ENCODE data around the gene TPRX2. TPM values are rescaled to one million over a fixed set of nuclear protein-coding genes. Genes with fewer than 3 reads are reported as not detected.

Gene TPRX2
- total and polyA plus RNA-seq, 2 of the 8 experiments (the other 6 are each of a cell fraction or from before 2014, with no cell fraction given): not detected

DNA sequence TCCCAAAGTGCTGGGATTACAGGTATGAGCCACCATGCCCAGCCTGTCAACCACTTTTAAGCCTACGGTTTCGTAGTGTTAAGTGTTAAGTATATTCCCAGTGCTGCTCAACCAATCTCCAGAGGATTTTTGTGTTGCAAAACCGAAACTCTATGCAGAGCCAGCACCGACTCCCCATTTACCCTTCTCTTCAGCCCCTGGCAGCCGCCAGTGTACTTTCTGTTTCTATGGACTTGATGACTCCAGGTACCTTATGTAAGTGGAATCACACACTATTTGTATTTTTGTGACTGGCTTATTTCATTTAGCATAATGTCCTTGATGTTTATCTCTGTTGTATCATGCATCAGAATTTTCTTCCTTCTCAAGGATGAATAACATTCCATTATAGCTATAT, 26.0 kb downstream of the TPRX2 start:
- no peaks in the 10 kb centered on the region for H4K20me1 ChIP-seq (replicated peaks in 1 of 2; ENCODE audit: control insufficient read depth in 1 of 2, insufficient read depth in 2 of 2, low read length in 2 of 2)
- DNase-seq (ENCODE audit: low read depth in 1 of 2, low spot score in 2 of 2): no peak
- no peak overlapping the region for H3K56ac ChIP-seq (replicated peaks; ENCODE audit: insufficient read length, low read depth, low read length)
- H2AK5ac ChIP-seq (ENCODE audit: low read depth, low read length): no peak overlapping the region
- ChIA-PET CTCF (ENCODE audit: partially characterized antibody) (no interaction called here), POLR2A (ENCODE audit: partially characterized antibody) (no interaction called here)
- no peak overlapping the region for H3K18ac ChIP-seq (ENCODE audit: extremely low read depth, low read length)
- no peak overlapping the region for H3K23ac ChIP-seq (ENCODE audit: insufficient read length)
- H3K79me2 ChIP-seq (ENCODE audit: control insufficient read depth in 1 of 2, insufficient read depth in 2 of 2, low read length in 2 of 2): no peaks in the 10 kb centered on the region
- no peaks in the 10 kb centered on the region for H3K36me3 ChIP-seq (ENCODE audit: control insufficient read depth in 2 of 4, insufficient read depth in 4 of 4, low read length in 3 of 4)
- no peaks in the 10 kb centered on the region for H3K23me2 ChIP-seq (ENCODE audit: low read depth, low read length)
- no peak overlapping the region for H2BK12ac ChIP-seq (ENCODE audit: low read depth, low read length)
- no peak overlapping the region for H4K5ac ChIP-seq (ENCODE audit: insufficient read length, low read depth, low read length)
- H3K9ac ChIP-seq (replicated peaks in 1 of 4; ENCODE audit: extremely low read depth in 1 of 4, low read depth in 3 of 4, low read length in 3 of 4): no peak overlapping the region
- H4K8ac ChIP-seq (ENCODE audit: extremely low read depth, insufficient read depth, low read length): no peak overlapping the region
- no peak overlapping the region for H3K4me3 ChIP-seq (ENCODE audit: extremely low read depth in 1 of 4, insufficient read depth in 2 of 4, low read depth in 3 of 4, low read length in 4 of 4)
- no peak overlapping the region for H2BK120ac ChIP-seq (replicated peaks; ENCODE audit: low read depth, low read length)
- H4K91ac ChIP-seq (replicated peaks; ENCODE audit: insufficient read length, low read length): no peak overlapping the region
- no peak overlapping the region for H2BK15ac ChIP-seq (ENCODE audit: low read length)
- no peak overlapping the region for H2BK20ac ChIP-seq (ENCODE audit: low read length)
- H3K79me1 ChIP-seq (ENCODE audit: low read depth, low read length): no peaks in the 10 kb centered on the region
- H3K4me1 ChIP-seq (replicated peaks in 1 of 4; ENCODE audit: control insufficient read depth in 3 of 4, insufficient read depth in 4 of 4, low read length in 3 of 4): no peaks in the 10 kb centered on the region
- H2BK5ac ChIP-seq (ENCODE audit: low read depth, low read length): no peak overlapping the region
- H3K4me2 ChIP-seq (ENCODE audit: insufficient read depth in 1 of 2, low read depth in 2 of 2, low read length in 2 of 2): no peak overlapping the region
- H2AFZ ChIP-seq (ENCODE audit: low read length): no peak overlapping the region
- no peak for FAIRE-seq
- H3K27ac ChIP-seq (ENCODE audit: low read depth, low read length): no peak overlapping the region
- H3K14ac ChIP-seq (ENCODE audit: insufficient read length): no peak overlapping the region
- 95% methylated on average over 5 of the region's 5 CpGs; no CpG with 5 or more reads in 1 of the 2 experiments for WGBS, 2 experiments (ENCODE audit: extremely low coverage in 1 of 2, insufficient coverage in 1 of 2, insufficient read length in 1 of 2, insufficient replicate concordance in 2 of 2, low coverage in 1 of 2, low lambda C conversion rate in 2 of 2, missing lambda C conversion rate in 1 of 2)
- no peaks in the 10 kb centered on the region for H3K27me3 ChIP-seq (replicated peaks in 1 of 4; ENCODE audit: control insufficient read depth in 3 of 4, extremely low read depth in 1 of 4, insufficient read depth in 3 of 4, low read length in 3 of 4)
- H3K4ac ChIP-seq (replicated peaks; ENCODE audit: insufficient read length, low read depth, low read length): no peak overlapping the region
- no peaks in the 10 kb centered on the region for H3K9me3 ChIP-seq (ENCODE audit: insufficient read depth in 2 of 2, low read depth in 1 of 2, low read length in 1 of 2)
- TF ChIP-seq BCL11A (IDR thresholded peaks at IDR 0.05; ENCODE audit: low read depth in 2 of 2, low read length in 2 of 2) (no peak), SUZ12 (IDR thresholded peaks at IDR 0.05; ENCODE audit: low read length) (no peak), RXRA (IDR thresholded peaks at IDR 0.05; ENCODE audit: insufficient read depth, low read depth, low read length) (no peak), SP2 (IDR thresholded peaks at IDR 0.05; ENCODE audit: low read length) (no peak), JUND (IDR thresholded peaks at IDR 0.05; ENCODE audit: low read length) (no peak), KDM4A (IDR thresholded peaks at IDR 0.05; ENCODE audit: low read depth, low read length, severe bottlenecking) (no peak), TCF12 (IDR thresholded peaks at IDR 0.05; ENCODE audit: low read depth, low read length) (no peak), SAP30 (IDR thresholded peaks at IDR 0.05; ENCODE audit: insufficient read depth, insufficient replicate concordance, low read length) (no peak), KDM5A (IDR thresholded peaks at IDR 0.05; ENCODE audit: low read length) (no peak), TBP (IDR thresholded peaks at IDR 0.05; ENCODE audit: low read depth, low read length) (no peak), KDM1A (IDR thresholded peaks at IDR 0.05; ENCODE audit: borderline replicate concordance, low read length) (no peak), CBX8 (IDR thresholded peaks at IDR 0.05; ENCODE audit: borderline replicate concordance, low read depth, low read length) (no peak), SIX5 (IDR thresholded peaks at IDR 0.05; ENCODE audit: low read depth, low read length) (no peak), CEBPB (IDR thresholded peaks at IDR 0.05; ENCODE audit: low read depth, low read length) (no peak)
- TF ChIP-seq, protein P1, sequence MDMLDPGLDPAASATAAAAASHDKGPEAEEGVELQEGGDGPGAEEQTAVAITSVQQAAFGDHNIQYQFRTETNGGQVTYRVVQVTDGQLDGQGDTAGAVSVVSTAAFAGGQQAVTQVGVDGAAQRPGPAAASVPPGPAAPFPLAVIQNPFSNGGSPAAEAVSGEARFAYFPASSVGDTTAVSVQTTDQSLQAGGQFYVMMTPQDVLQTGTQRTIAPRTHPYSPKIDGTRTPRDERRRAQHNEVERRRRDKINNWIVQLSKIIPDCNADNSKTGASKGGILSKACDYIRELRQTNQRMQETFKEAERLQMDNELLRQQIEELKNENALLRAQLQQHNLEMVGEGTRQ (IDR thresholded peaks at IDR 0.05; ENCODE audit: low read length): no peak

Data from H1 (cell line).